Retinal pigment epithelial cell (primary cell): ENCODE results near the gene PCDH9.
"Not testable (repeated sequence)": the region's sequence is repeated elsewhere in the genome, so short reads cannot be mapped to it uniquely, and the experiment has no call there.

Source experiments
- DNase-seq: peaks from one replicate; pipeline ENCODE4 v3.0.0-alpha.2; 2010; ENCODE audit warnings: low read depth
- H3K4me3 ChIP-seq: 2 replicates; pipeline ENCODE4 v1.5.1; 2011; ENCODE audit warnings: mild to moderate bottlenecking, low read length, control low read depth, moderate library complexity
- CTCF ChIP-seq: conservative IDR thresholded peaks from 2 replicates; pipeline ENCODE4 v1.5.1; 2011; ENCODE audit warnings: low read depth, low read length, control low read depth, inconsistent platforms

The PCDH9 gene

DNA sequence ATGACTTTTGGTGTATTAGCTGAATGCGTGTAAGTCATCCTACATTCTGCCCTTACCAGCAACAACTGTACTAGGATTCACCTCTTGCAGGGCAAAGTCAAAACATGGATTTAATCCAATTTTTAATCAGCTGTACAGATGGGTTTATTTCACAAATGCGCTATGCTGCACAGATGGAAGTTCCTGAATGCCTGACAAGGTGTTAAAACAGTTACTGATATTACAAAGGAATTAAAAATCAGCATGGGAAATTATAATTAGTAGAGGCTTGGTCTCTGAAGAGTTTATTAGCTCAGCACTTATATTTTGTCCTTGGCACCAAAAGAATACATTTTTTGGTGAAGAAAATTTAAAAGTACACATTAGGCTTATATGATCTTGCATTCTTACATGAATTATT, 448.9 kb downstream of the PCDH9 start:
- DNase-seq: no peak
- TF ChIP-seq CTCF: no peak

GRCh38 chr13:66780814-66781213, 449.3 kb downstream of the PCDH9 start:
- no peak for TF ChIP-seq CTCF
- no peak for DNase-seq
- H3K4me3 ChIP-seq: no peak overlapping the region

More for the DNA sequence above, 448.9 kb downstream of the PCDH9 start:
- H3K4me3 ChIP-seq: no peak overlapping the region

GRCh38 chr13:66778461-66778860, 451.7 kb downstream of the PCDH9 start:
- H3K4me3 ChIP-seq: no peak overlapping the region
- no peak for TF ChIP-seq CTCF
- DNase-seq: no peak

GRCh38 chr13:66775196-66775595, 454.9 kb downstream of the PCDH9 start:
- DNase-seq: no peak
- no peak overlapping the region for H3K4me3 ChIP-seq
- TF ChIP-seq CTCF: no peak

- TF ChIP-seq CTCF: no peak
- no peak for DNase-seq
- H3K4me3 ChIP-seq: no peak overlapping the region
These were observed 456.1 kb downstream of the PCDH9 start for GRCh38 chr13:66774046-66774445.

GRCh38 chr13:66765559-66765958, 464.6 kb downstream of the PCDH9 start:
- DNase-seq: no peak
- H3K4me3 ChIP-seq: no peak overlapping the region
- TF ChIP-seq CTCF: no peak

- H3K4me3 ChIP-seq, DNase-seq: not testable (repeated sequence)
These were observed 469.5 kb downstream of the PCDH9 start for GRCh38 chr13:66760678-66761077.

GRCh38 chr13:66759919-66760318, 470.2 kb downstream of the PCDH9 start:
- no peak for TF ChIP-seq CTCF
- H3K4me3 ChIP-seq: no peak overlapping the region
- no peak for DNase-seq
